Esophagus squamous epithelium (tissue), 5 donors: Measurements from ENCODE around the gene KCTD7. TPM values are rescaled to one million over a fixed set of nuclear protein-coding genes. Genes with fewer than 3 reads are reported as not detected.
A peak's percentile ranks its signal among the peaks of the same experiment; 100 is the strongest.
"Not testable (repeated sequence)": the region's sequence is repeated elsewhere in the genome, so short reads cannot be mapped to it uniquely, and the experiment has no call there.

Experiments
- DNase-seq: peaks from one replicate; lab custom pipeline; 2025; lab: John Stamatoyannopoulos, UW
- H3K27ac ChIP-seq, 4 donors: fragments of 200-600 bp; sonication (generic); one replicate each; pipeline ENCODE4 v1.5.1; 2016 to 2019; ENCODE audit warnings: mild to moderate bottlenecking in 1 of 4
- H3K27me3 ChIP-seq, 4 donors: fragments of 200-600 bp; sonication (generic); 1 replicate in 3 of 4; 2 replicates in 1 of 4; pipeline versions ENCODE4 v1.5.1 to v1.6.0; 2017 to 2021; ENCODE audit warnings: antibody characterized with exemption in 1 of 4
- H3K36me3 ChIP-seq, 3 donors: fragments of 200-600 bp; sonication (generic); one replicate each; pipeline ENCODE4 v1.5.1; 2016 to 2019
- H3K4me1 ChIP-seq, 3 donors: fragments of 200-600 bp; sonication (generic); one replicate each; pipeline ENCODE4 v1.5.1; 2017 to 2019
- H3K4me3 ChIP-seq, 4 donors: fragments of 200-600 bp; sonication (generic); 1 replicate in 3 of 4; 2 replicates in 1 of 4; pipeline ENCODE4 v1.5.1; 2016 to 2019; ENCODE audit warnings: mild to moderate bottlenecking in 2 of 4, moderate library complexity in 1 of 4
- H3K9me3 ChIP-seq, 3 donors: fragments of 200-600 bp; sonication (generic); one replicate each; pipeline ENCODE4 v1.5.1; 2016 to 2019
- POLR2A ChIP-seq, 4 donors: fragments of 450-650 bp; IDR thresholded peaks; one replicate each; pipeline ENCODE4 v1.6.1; 2017; ENCODE audit warnings: antibody characterized with exemption in 4 of 4, mild to moderate bottlenecking in 4 of 4, moderate library complexity in 3 of 4
- WGBS, 2 donors: methylation state at CpG; one replicate each; pipeline ENCODE4 v1.1.5; 2018; 5-methylcytosine and 5-hydroxymethylcytosine counted together
- intact Hi-C: fragments of 100-400 bp; cut with DNase I; formaldehyde crosslinking; loops from one replicate; pipeline ENCODE4 v1.15.0; 2022
- total RNA-seq, 4 donors: library from RNA; depleted of rRNA; stranded (reverse); fragments of >200 nt; gene quantifications; one replicate each; pipeline ENCODE4 v1.1.0, GENCODE V29; 2016
- TF ChIP-seq, protein P1 (sequence below), 6 experiments: fragments of 450-650 bp in 4 of 6; fragments of 200-600 bp in 2 of 6; sonication (generic) in 2 of 6; IDR thresholded peaks; one replicate each; pipeline ENCODE4 v1.5.1; 2016 to 2019; ENCODE audit warnings: antibody characterized with exemption in 6 of 6, mild to moderate bottlenecking in 4 of 6, moderate library complexity in 4 of 6
- donor health status: DM: yes; HTN: yes; CAD: no.

KCTD7 gene
- total RNA-seq, 4 donors from 2014 or later: 0.99 to 6.1 (median 3.5) TPM

- TF ChIP-seq POLR2A (IDR thresholded peaks at IDR 0.05): no peak
- TF ChIP-seq, protein P1, sequence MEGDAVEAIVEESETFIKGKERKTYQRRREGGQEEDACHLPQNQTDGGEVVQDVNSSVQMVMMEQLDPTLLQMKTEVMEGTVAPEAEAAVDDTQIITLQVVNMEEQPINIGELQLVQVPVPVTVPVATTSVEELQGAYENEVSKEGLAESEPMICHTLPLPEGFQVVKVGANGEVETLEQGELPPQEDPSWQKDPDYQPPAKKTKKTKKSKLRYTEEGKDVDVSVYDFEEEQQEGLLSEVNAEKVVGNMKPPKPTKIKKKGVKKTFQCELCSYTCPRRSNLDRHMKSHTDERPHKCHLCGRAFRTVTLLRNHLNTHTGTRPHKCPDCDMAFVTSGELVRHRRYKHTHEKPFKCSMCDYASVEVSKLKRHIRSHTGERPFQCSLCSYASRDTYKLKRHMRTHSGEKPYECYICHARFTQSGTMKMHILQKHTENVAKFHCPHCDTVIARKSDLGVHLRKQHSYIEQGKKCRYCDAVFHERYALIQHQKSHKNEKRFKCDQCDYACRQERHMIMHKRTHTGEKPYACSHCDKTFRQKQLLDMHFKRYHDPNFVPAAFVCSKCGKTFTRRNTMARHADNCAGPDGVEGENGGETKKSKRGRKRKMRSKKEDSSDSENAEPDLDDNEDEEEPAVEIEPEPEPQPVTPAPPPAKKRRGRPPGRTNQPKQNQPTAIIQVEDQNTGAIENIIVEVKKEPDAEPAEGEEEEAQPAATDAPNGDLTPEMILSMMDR (IDR thresholded peaks at IDR 0.05): no peak
- no peak overlapping the region for H3K4me3 ChIP-seq
- no peak for DNase-seq
- no peaks in the 10 kb centered on the region for H3K9me3 ChIP-seq
- intact Hi-C loops: no loop called here
- no peak overlapping the region for H3K27ac ChIP-seq
- H3K4me1 ChIP-seq: peaks cover 5 to 47% (median 15%) of the 10 kb centered on the region in 3 donors
- H3K36me3 ChIP-seq: peaks cover 0 to 22% (median 0%) of the 10 kb centered on the region in 3 donors
- H3K27me3 ChIP-seq: no peaks in the 10 kb centered on the region
- 88 to 90% methylated on average over 1 of the region's 1 CpG for WGBS, 2 donors
Observed at GRCh38 chr7:66630531-66630930, 1.9 kb downstream of the KCTD7 start.

DNA sequence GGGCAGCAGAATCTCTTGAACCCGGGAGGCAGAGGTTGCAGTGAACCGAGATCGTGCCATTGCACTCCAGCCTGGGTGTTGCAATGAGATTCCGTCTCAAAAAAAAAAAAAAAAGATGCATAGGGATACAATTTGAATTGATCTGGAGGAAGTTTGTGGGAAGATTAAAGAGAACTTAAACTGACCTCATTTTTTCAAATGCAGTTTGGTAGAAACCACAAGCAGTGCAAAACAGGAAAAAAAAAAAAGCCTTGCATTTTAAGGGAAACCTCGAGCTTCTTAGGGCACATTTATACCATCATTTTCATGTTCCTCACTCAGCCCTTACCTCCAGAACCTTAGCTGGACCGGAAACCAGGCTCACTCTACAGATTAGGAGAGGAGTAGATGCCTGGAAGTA, 2.8 kb downstream of the KCTD7 start:
- Histone ChIP-seq H3K4me1 (peaks cover 7 to 52% (median 15%) of the 10 kb centered on the region in 3 donors), H3K27me3 (no peaks in the 10 kb centered on the region), H3K36me3 (peaks cover 0 to 22% (median 0%) of the 10 kb centered on the region in 3 donors), H3K9me3 (no peaks in the 10 kb centered on the region), H3K27ac (peak overlapping the region in 1 of 4 donors; percentile 21), H3K4me3 (no peak overlapping the region)
- TF ChIP-seq, protein P1 (IDR thresholded peaks at IDR 0.05): no peak
- no peak for TF ChIP-seq POLR2A (IDR thresholded peaks at IDR 0.05)
- no peak for DNase-seq
- intact Hi-C loops: no loop called here
- WGBS, 2 donors: 51 to 74% methylated on average over 6 of the region's 6 CpGs

- no peak overlapping the region for H3K4me3 ChIP-seq
- no peak for TF ChIP-seq POLR2A (IDR thresholded peaks at IDR 0.05)
- TF ChIP-seq, protein P1 (IDR thresholded peaks at IDR 0.05): no peak
- H3K27me3 ChIP-seq: no peaks in the 10 kb centered on the region
- no peaks in the 10 kb centered on the region for H3K9me3 ChIP-seq
- intact Hi-C loops: no loop called here
- peak overlapping the region in 1 of 4 donors; percentile 25 for H3K27ac ChIP-seq
- no peak for DNase-seq
- WGBS, 2 donors: 70 to 76% methylated on average over 3 of the region's 4 CpGs
- H3K4me1 ChIP-seq: peaks cover 2 to 33% (median 6%) of the 10 kb centered on the region in 3 donors
- H3K36me3 ChIP-seq: peaks cover 12 to 54% (median 14%) of the 10 kb centered on the region in 3 donors
Observed at GRCh38 chr7:66634816-66635215, 6.1 kb downstream of the KCTD7 start.

- H3K9me3 ChIP-seq, H3K27me3 ChIP-seq, intact Hi-C loops, DNase-seq, H3K4me3 ChIP-seq: not testable (repeated sequence)
- Histone ChIP-seq H3K36me3 (peaks cover 13 to 61% (median 16%) of the 10 kb centered on the region in 3 donors), H3K4me1 (peaks cover 0 to 28% (median 2%) of the 10 kb centered on the region in 3 donors), H3K27ac (peak overlapping the region in 1 of 4 donors; percentile 59)
- 100% methylated on average over 1 of the region's 4 CpGs; no CpG with 5 or more reads in 1 of the 2 donors for WGBS, 2 donors
Observed at GRCh38 chr7:66635322-66635981, 6.8 kb downstream of the KCTD7 start.

GRCh38 chr7:66635982-66636546, 7.4 kb downstream of the KCTD7 start:
- peaks cover 0 to 28% (median 2%) of the 10 kb centered on the region in 3 donors for H3K4me1 ChIP-seq
- H3K4me3 ChIP-seq, intact Hi-C loops, H3K27me3 ChIP-seq, H3K9me3 ChIP-seq, DNase-seq: not testable (repeated sequence)
- WGBS, 2 donors: 40% methylated on average over 1 to 5 of the region's 9 CpGs
- peak overlapping the region in 2 of 4 donors; percentile 59 to 73 for H3K27ac ChIP-seq
- peaks cover 13 to 67% (median 16%) of the 10 kb centered on the region in 3 donors for H3K36me3 ChIP-seq
